ENCODE results near the gene FSTL3.
"Not testable (repeated sequence)": the region's sequence is repeated elsewhere in the genome, so short reads cannot be mapped to it uniquely, and the experiment has no call there.

FSTL3 gene

DNA sequence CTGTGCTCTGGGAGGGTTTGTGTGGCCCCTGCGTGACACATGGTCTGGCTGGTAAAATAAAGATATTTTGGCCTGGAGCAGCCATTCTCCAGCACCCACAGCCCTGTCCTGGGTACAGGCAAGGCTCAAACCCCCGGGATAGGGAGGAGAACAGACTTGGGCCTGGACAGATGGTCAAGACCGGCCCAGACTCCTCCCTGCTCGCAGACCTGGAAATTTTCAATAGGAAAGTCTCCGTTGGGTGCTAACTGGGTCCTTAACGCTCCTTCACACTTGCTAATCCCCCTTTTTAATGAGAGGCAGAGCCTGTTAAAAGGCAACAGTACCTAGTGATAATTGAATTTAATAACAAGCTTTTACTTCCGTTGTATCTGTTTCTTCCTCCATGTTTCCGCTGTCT, 35.1 kb downstream of the FSTL3 start:
- no peak for DNase-seq (ENCODE audit: low spot score)

DNA sequence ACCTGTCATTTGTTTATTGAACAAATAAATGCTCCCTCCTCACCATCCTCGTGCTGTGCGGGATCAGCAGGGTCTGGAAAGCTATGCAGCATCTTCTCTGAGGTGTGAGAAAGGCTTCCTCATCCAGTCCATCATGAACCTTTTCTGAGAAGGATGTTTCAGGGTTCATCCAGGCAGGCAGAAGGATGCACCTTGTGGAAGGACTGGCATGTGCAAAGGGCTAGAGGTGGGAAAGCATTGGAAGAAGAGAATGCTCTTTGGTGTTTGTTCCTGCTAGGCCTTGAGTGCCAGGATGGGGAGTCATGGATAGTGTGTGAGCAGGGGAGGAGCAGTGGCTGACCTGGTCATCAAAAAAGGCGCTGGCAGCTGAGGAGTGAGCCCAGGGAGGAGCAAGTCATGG, 39.2 kb downstream of the FSTL3 start:
- DNase-seq (ENCODE audit: low spot score): no peak

DNA sequence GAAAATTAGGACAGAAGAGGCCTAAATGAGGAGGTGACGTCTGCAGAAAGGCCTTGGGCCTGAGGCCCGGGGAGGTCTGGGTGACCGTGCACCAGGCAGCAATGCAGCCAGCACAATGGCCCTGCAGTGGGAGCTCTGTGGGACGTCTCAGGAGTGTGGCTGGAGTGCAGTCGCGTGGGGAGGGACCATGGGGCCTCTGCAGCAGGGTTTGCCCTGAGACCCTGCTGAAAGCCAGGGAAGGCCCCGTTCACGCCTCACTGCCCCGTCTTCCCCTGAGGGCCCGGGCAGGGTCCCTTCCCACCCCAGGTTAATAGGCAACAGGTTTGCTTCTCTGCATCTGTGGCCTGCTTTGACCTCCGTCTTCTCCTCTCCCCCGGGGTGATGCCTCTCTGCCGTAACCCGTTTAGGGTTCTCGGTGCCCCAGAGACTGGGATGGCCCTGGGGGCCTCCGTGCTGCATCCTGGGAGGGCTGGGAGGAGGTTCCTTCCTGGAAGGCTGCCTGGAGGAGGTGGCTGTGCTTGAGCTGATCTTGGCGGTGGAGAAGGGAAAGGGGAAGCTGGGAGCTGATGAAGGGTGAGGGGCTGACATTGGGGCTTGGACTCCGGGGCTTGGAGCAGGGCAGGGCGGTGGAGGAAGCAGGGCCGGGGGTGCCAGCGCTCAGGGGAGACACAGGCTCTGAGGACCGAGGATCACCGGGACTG, 42.2 kb downstream of the FSTL3 start:
- no peak for DNase-seq (ENCODE audit: low spot score)

DNA sequence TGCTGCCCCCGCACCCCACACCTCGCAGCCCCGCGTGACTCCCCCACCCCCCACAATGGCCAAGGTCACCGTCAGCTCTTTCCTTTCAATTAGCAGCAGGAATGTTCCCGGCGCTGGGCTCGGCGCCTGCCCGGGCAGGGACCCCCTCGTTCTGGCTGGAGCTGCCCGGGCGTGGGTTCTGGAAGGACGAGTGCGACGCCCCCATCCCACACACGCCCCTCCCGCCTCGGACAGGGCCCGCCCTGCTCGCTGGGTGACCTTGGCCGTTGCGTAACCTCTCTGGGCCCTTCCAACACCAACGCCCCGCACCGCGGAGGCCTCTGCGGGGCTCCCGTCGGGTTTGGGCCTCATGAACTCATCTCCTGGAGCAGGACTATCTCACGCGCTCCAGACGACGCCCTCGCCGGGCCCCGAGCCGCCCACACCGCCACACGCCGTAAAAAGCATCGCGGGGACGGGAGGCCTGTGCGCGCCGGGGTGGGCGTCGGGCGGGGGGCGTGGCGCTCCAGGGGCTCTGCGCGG, 42.9 kb downstream of the FSTL3 start:
- DNase-seq (ENCODE audit: low spot score): no peak

DNA sequence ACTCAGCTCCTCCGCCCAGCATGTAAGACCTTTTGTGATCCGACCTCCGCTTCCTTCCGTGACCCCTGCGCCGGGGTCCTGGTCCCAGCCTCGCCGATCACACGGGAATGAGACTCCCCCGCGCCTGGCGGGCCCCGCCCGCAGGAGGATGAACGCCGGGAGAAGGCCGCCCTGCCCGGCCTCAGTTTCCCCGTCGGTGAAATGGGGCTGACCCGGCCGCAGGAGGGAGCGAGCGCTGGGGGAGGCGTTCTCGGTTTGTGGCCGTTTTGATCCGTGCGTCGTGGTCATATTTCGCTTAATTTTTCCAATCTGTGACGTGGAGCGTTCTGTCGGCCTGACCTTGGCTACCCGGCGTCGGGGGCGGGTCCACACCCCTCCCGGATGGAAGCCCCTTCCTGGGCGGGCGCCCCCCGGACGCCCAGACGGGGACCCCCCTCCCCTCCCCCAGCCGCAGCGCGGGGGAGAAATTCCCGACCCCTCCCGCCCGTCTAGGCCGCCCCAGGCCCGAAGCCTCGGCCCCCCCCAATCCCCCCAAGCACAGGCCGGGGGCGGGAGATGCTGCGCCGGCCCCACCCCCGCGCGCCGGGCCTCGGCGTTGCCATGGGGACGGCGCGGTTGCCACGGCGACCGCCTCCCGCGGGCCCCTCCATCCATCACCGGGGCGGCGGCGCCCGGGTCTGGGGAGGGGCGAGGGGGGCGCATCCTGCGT, 43.6 kb downstream of the FSTL3 start:
- DNase-seq (ENCODE audit: low spot score): no peak

DNA sequence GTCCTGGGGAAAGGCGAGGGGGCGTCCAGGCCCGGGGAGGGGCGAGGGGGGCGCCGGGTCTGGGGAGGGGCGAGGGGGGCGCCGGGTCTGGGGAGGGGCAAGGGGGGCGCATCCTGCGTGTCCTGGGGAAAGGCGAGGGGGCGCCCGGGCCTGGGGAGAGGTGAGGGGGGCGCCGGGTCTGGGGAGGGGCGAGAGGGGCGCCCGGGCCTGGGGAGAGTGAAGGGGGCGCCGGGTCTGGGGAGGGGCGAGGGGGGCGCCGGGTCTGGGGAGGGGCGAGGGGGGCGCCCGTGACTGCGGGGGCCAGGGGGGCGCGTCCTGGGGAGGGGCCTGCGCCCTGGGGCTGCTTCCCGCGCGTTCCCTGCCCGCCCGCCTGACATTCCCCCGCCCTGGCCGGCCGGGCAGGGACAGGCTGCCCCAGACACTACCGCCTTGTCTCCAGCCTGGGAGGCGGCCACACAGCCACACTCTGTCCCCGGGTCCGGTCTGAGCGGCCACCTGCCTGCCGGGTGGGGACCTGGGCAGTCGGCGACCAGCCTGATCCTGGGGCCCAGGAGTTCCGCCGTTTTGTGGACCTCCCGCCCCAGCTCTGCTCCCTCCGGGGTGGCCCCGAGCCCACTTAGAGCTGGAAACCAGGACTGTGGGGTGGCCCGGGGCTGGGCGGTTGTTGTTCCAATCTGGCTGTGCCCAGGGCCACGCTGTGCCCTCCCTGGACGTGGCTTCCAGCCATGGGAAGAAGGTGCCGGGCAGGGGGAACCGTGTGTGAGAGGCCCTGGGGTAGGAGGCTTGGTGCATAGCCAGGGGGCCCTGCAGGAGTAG, 44.4 kb downstream of the FSTL3 start:
- DNase-seq (ENCODE audit: low spot score): no peak

DNA sequence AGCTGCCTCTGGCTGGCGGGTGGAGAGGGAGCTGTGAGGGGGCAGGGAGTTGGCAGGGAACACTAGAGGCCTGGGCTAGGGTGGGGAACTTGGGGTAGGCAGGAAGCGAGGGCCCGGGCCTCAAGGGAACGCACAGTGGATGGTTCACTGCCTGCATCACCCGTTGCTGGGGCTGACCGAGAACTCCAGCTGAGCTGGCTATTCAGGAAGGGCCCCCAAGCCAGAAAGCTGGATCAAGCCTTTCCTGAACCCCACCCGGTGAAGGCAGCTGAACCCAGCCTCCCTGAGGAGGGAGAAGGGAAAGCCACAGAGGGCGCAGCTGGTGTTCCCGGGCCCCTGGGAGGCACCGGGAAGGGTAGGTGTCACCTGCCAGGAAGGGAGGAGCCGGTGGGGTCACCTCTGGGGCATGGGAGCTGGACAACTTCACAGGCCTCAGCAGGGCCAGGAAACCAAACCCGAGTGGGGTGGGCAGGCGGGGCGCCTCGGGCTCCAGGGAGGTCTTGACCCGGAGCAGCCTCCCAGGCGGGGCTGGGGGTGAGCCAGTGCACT, 46.4 kb downstream of the FSTL3 start:
- no peak for DNase-seq (ENCODE audit: low spot score)

DNA sequence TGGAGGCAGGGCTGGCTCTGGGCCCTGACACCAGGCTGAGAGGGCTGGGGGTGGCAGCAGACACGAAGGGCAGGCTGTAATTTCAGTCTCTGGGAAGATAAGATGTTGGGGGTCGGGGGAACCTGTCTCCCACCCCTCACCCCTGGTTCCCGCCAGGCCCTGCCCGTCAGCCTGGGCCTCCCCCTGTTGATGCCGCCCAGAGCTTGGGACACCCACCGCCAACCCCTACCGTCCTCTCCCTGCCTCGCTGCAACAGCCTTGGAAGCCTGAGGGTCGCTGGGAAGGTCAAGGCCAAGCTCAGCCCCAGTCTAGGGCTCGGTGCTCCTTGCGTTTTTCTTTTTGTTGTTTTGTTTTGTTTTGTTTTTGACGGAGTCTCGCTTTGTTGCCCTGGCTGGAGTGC, 47.1 kb downstream of the FSTL3 start:
- no peak for DNase-seq (ENCODE audit: low spot score)

DNA sequence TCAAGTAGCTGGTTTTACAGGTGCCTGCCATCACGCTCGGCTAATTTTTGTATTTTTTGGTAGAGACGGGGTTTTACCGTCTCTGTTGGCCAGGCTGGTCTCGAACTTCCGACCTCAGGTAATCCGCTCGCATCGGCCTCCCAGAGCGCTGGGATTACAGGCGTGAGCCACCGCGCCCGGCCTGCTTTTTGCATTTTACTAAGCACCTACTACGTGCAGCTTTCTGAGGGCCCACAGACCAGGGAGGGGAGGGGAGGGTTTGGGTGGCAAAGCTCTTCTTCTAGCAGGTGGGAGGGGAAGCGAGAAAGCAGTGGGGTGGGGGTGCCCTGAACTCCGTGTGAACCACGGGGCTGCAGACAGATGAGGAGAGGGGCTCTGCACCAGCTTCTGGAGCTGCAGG, 47.5 kb downstream of the FSTL3 start:
- DNase-seq (ENCODE audit: low spot score): no peak

DNA sequence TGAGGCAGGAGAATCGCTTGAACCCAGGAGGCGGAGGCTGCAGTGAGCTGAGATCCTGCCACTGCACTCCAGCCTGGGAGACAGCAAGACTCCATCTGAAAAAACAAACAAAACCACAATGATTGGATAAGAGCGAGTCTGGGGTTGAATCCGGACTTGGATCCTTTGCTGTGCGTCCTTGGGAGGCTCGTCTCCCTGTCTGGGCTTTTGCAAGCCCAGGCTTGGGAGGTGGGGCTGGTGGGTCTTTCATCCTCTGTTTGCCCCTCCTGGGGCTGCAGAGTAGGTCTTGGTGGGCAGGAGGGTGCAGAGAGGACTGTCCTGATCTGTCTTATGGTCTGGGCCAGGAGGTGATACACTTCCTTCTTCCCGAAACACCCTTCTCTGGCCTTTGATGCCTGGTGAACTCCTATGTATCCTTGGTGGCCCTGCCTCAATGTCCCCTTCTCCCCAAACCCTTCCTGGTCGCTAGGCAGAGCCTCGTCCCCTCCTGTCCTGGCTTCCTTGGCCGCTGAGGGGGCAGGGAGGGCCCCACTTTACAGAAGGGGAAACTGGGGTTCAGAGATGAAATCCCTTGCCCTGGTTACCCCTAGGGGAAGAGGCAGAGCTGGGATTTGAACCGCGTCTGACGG, 49.4 kb downstream of the FSTL3 start:
- DNase-seq (ENCODE audit: low spot score): no peak

DNA sequence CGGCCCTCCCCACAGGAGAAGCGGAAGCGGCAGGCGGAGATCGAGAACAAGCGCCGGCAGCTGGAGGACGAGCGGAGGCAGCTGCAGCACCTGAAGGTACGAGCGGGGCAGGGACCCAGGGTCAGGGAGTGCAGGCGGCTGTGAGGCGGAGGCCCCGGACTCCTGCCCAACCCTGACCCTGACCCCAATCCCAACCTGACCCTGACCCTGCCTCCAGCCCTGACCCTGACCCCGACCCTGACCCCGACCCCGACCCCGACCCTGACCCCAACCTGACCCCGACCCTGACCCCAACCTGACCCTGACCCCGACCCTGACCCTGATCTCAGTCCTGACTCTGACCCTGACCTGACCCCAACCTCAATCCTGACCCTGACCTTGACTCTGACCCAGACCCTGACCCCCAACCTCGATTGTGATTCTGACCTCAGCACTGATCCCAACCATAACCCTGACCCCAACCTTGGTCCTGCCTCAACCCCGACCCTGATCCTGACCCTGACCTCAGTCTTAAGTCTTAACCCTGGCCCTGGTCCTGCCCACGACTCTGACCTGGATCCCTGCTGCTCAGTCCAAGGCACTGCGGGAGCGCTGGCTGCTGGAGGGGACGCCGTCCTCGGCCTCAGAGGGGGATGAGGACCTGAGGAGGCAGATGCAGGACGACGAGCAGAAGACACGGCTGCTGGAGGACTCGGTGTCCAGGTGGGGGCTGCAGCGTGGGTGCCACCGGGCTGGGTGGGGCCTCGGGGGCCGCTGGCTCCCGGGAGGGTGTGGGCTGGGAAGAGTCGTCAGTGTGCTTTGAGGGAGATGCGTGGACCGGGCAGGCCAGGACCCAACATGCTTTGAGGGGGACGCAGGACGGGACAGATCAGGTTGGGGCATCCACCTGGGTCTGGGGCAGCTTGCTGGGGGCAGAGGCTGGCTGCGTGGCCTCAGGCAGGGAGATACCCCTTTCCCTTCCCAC, 51.1 kb downstream of the FSTL3 start:
- no peak for DNase-seq (ENCODE audit: low spot score)

DNA sequence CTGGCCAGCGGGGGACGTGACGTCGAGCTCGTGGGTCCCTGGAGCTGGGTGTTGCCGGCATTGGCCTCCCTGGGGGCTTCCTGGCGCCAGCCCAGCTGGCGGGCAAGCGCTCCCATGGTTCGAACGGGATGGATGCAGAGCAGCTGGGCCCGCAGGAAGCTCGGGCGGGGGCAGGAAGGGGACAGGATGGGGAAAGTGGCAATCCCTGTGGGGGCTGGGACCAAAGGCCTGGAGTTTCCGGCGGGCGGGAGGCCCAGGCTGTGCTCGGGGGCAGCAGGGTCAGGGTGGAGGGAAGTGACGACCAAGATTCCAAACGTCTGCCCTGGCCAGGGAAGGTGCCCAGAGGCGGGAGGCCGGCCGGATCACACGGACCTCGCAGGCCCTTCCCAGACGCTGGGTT, 51.8 kb downstream of the FSTL3 start:
- no peak for DNase-seq (ENCODE audit: low spot score)

DNA sequence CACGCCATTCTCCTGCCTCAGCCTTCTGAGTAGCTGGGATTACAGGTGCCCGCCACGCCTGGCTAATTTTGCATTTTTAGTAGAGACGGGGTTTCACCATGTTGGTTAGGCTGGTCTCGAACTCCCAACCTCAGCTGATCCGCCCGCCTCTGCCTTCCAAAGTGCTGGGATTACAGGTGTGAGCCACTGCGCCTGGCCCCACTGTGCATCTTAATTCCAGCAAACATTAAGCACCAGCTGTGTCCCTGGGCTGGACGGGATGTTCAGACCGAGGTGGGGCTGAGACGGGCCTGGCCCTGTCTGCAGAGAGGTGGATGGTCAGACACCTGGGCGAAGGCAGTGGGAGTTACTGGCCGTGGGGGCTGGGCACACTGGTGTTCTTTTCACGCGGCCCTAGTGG, 53.4 kb downstream of the FSTL3 start:
- not testable (repeated sequence) for DNase-seq (ENCODE audit: low spot score)

DNA sequence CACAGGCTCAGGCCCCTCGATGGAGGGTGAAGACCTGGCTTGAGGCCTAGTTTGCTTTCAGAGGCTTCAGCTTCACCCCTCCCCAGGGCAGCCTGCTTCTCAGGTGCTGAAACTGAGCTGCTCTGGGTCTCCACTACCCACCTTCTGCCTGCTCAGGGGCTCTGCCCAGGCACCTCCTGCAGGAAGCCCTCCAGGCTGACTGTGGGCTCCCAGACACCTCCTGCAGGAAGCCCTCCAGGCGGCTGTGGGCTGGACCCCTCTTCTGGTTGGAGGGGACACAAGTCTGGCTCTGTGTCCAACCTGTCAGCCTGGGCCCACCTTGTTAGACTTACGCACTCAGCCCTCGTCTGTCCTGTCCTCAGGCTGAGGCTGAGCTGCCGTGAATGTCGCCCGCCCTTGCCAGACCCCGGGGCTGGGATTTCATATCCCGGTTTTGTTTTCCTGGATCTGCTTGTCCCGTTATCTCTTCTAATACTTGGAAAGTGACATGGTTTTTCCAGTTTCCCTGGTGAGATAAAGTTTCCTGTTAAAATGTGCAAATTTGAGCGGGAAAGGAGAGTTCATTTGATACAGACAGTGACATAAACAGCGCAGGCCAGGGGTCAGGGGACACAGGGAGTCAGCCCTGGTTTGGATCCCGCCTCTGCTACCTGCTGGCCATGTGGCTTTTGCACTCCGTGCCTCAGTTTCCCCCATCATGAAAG, 53.9 kb downstream of the FSTL3 start:
- no peak for DNase-seq (ENCODE audit: low spot score)

DNA sequence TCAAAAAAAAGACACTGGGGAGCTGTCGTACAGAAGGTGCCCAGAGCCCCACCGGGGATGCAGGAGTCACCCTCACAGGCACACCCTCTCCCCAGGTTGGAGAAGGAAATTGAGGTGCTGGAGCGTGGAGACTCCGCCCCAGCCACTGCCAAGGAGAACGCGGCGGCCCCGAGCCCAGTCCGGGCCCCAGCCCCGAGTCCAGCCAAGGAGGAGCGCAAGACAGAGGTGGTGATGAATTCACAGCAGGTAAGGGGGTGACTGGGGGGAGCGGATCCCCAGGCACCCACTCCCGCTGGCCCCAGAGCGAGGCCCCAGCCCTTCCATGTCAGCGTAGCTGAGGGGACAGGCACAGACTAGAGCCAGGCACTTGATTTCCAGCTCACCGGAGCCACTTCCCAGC, 54.8 kb downstream of the FSTL3 start:
- DNase-seq (ENCODE audit: low spot score): no peak

DNA sequence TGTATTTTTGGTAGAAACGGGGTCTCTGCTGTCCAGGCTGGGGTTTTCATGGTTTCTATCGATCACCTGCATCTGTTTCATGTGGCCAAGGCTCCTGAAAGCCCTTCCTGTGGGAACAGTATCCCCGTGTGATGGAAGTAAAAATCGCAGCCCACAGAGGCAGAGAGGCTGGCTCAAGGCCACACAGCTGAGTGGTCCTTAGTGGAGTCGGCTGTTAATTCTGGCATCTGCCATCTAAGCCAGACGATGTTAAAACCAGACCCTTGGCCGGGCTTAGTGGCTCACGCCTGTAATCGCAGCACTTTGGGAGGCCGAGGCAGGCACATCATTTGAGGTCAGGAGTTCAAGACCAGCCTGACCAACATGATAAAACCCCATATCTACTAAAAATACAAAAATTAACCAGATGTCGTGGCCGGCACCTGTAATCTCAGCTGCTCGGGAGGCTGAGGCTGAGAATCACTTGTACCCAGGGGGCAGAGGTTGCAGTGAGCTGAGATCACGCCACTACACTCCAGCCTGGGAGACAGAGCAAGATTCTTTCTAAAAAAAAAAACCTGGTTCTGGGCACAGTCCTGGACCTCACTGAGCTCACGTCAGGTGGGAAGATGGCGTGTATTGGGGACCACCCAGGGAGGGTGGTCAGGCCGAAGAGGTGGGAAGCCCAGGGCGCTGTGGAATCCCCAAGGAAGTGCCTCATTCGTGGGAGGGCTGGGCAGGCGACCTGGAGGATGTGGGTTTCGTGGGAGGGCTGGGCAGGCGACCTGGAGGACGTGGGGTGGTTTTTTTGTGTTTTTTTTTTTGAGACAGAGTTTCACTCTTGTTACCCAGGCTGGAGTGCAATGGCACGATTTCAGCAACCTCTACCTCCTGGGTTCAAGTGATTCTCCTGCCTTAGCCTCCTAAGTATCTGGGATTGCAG, 56.2 kb downstream of the FSTL3 start:
- no peak for DNase-seq (ENCODE audit: low spot score)
